Loucy (cell line): ENCODE data around the gene SUPT4H1.

Experiments used
- EZH2phosphoT487 ChIP-seq: fragments of 200-600 bp; IDR thresholded peaks from 2 replicates; pipeline ENCODE4 v1.6.1; 2018; ENCODE audit warnings: antibody characterized with exemption, mild to moderate bottlenecking, moderate library complexity, borderline replicate concordance
- TF ChIP-seq, protein P1 (sequence below): fragments of 200-600 bp; sonication (generic); conservative IDR thresholded peaks from 2 replicates; pipeline ENCODE4 v1.5.1; 2014; ENCODE audit warnings: mild to moderate bottlenecking, antibody characterized with exemption, low read length

DNA sequence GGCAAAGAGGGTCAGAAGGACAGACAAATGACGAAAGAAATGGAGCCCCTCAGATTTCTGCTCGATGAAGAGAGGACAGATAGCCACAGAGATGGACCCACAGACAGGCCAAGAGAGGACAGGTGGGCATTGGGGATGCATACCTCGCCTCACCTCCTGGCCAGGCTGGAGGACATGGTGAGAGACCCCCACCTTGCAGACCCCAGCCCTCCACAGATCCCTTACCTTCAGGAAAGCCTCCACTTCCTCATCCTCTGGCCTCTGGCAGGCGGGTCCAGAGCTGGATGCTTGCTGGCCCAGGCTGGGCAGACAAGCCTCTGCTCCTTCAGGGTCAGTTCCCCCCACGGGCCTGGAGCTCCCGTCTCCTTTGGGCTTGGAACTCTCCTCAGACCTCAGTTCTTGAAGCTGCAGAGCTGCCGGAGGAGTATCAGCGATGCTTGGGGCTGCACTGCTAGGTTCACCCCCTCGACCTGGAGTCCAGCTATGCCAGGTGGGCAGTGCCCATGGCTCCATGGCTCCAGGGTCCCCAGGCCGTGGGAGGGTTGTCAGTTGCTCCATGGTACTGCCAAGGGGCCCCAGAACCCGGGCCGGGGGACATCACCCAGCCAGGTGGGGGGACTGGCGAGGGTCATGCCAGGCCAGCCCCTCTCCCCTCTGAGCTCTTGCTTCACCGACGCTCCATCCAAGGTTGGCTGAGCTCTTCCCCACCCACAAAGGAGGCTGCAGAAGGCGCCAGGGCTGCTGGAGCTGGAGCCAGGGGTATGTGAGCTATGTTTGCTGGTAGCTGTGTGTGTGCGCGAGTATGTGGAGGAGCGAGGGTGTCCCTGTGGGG, 24.4 kb downstream of the SUPT4H1 start:
- TF ChIP-seq, protein P1, sequence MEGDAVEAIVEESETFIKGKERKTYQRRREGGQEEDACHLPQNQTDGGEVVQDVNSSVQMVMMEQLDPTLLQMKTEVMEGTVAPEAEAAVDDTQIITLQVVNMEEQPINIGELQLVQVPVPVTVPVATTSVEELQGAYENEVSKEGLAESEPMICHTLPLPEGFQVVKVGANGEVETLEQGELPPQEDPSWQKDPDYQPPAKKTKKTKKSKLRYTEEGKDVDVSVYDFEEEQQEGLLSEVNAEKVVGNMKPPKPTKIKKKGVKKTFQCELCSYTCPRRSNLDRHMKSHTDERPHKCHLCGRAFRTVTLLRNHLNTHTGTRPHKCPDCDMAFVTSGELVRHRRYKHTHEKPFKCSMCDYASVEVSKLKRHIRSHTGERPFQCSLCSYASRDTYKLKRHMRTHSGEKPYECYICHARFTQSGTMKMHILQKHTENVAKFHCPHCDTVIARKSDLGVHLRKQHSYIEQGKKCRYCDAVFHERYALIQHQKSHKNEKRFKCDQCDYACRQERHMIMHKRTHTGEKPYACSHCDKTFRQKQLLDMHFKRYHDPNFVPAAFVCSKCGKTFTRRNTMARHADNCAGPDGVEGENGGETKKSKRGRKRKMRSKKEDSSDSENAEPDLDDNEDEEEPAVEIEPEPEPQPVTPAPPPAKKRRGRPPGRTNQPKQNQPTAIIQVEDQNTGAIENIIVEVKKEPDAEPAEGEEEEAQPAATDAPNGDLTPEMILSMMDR, result no peak
- TF ChIP-seq EZH2phosphoT487, result no peak
